Panc1 (cell line): ENCODE data around the gene NINJ2.

Source experiments
- POLR2AphosphoS5 ChIP-seq: IDR thresholded peaks from 2 replicates; pipeline ENCODE4 v1.6.1; 2012; ENCODE audit warnings: mild to moderate bottlenecking, low read depth, low read length, moderate library complexity
- SIN3A ChIP-seq: IDR thresholded peaks from 2 replicates; pipeline ENCODE4 v1.6.1; 2012; ENCODE audit warnings: low read depth, mild to moderate bottlenecking, low read length, moderate library complexity, borderline replicate concordance; ENCODE audit not compliant: insufficient read depth
- TF ChIP-seq, protein P1 (sequence below): fragments of 450-650 bp; IDR thresholded peaks from 2 replicates; pipeline ENCODE4 v1.5.1; 2017; ENCODE audit warnings: mild to moderate bottlenecking
- TF ChIP-seq, protein P2 (sequence below), 2 experiments: IDR thresholded peaks; 2 replicates each; pipeline ENCODE4 v1.6.1; 2011 to 2012; ENCODE audit warnings: low read depth in 2 of 2, control low read depth in 1 of 2, low read length in 1 of 2, mild to moderate bottlenecking in 1 of 2, moderate library complexity in 1 of 2; ENCODE audit not compliant: insufficient read depth in 1 of 2

DNA sequence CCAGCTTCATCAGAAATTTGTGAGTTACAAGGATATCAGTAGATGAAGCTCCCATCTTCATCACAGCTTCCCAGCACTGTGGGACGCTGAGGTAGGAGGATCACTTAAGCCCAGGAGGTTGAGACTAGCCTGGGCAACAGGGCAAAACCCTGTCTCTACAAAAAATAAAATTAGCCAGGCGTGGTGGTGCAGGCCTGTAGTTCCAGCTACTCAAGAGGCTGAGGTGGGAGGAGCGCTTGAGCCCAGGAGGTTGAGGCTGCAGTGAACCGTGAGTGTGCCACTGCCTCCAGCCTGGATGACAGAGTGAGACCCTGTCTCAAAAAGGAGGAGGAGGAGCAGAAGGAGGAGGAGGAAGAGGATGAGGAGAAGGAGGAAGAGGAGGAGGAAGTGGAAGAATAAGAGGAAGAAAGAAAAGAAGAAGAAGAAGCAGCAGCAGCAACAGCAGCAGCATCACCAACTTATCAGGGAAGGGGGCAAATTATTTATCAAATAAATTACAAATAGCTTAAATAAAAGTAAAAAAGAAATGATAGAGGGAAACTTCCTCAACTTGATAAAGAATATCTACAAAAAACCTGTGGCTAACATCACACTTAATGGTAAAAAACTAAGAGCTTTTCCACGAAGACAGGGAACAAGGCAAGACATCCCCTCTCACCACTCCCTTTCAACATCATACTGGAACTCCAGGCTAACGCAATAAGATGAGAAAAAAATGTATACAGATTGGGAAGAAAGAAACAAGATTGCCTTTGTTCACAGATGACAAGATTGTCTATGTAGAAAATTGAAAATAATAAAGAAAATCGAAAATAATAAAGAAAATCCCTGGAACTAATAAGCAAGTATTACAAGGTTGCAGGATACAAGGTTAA lies 69.6 kb downstream of the NINJ2 start:
- TF ChIP-seq, protein P1, sequence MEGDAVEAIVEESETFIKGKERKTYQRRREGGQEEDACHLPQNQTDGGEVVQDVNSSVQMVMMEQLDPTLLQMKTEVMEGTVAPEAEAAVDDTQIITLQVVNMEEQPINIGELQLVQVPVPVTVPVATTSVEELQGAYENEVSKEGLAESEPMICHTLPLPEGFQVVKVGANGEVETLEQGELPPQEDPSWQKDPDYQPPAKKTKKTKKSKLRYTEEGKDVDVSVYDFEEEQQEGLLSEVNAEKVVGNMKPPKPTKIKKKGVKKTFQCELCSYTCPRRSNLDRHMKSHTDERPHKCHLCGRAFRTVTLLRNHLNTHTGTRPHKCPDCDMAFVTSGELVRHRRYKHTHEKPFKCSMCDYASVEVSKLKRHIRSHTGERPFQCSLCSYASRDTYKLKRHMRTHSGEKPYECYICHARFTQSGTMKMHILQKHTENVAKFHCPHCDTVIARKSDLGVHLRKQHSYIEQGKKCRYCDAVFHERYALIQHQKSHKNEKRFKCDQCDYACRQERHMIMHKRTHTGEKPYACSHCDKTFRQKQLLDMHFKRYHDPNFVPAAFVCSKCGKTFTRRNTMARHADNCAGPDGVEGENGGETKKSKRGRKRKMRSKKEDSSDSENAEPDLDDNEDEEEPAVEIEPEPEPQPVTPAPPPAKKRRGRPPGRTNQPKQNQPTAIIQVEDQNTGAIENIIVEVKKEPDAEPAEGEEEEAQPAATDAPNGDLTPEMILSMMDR = no peak
- TF ChIP-seq POLR2AphosphoS5 = no peak
- TF ChIP-seq SIN3A = no peak
- TF ChIP-seq, protein P2, sequence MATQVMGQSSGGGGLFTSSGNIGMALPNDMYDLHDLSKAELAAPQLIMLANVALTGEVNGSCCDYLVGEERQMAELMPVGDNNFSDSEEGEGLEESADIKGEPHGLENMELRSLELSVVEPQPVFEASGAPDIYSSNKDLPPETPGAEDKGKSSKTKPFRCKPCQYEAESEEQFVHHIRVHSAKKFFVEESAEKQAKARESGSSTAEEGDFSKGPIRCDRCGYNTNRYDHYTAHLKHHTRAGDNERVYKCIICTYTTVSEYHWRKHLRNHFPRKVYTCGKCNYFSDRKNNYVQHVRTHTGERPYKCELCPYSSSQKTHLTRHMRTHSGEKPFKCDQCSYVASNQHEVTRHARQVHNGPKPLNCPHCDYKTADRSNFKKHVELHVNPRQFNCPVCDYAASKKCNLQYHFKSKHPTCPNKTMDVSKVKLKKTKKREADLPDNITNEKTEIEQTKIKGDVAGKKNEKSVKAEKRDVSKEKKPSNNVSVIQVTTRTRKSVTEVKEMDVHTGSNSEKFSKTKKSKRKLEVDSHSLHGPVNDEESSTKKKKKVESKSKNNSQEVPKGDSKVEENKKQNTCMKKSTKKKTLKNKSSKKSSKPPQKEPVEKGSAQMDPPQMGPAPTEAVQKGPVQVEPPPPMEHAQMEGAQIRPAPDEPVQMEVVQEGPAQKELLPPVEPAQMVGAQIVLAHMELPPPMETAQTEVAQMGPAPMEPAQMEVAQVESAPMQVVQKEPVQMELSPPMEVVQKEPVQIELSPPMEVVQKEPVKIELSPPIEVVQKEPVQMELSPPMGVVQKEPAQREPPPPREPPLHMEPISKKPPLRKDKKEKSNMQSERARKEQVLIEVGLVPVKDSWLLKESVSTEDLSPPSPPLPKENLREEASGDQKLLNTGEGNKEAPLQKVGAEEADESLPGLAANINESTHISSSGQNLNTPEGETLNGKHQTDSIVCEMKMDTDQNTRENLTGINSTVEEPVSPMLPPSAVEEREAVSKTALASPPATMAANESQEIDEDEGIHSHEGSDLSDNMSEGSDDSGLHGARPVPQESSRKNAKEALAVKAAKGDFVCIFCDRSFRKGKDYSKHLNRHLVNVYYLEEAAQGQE (IDR thresholded peaks at IDR 0.05; ENCODE audit: insufficient read depth in 1 of 2, low read depth in 2 of 2, low read length in 1 of 2) = no peak
